Frontal cortex (tissue), 4 donors: Measurements from ENCODE around the gene PI16. TPM values are rescaled to one million over a fixed set of nuclear protein-coding genes. Genes with fewer than 3 reads are reported as not detected.

Experiments used
- DNase-seq, 2 donors: peaks; one replicate each; pipeline ENCODE4 v3.0.0; 2012; ENCODE audit warnings: low spot score in 2 of 2
- FAIRE-seq: peaks from 2 replicates; lab custom pipeline; 2012; peaks lifted over from hg19 to GRCh38; lab: Jason Lieb, UNC
- total RNA-seq: library from RNA; depleted of rRNA; stranded (reverse); fragments of >200 nt; gene quantifications from one replicate; pipeline ENCODE4 v1.2.3, GENCODE V29; 2014
- donor health status: control.
- donor health status: control.
- donor health status: control.

Gene PI16
- under 0.01 TPM for total RNA-seq

GRCh38 chr6:36954262-36954931 lies at the start of gene PI16:
PI16 (plus strand) TSS chr6:36954738; CDS start chr6:36954761, 23 bp downstream.
- no peak for DNase-seq
- FAIRE-seq = no peak

- FAIRE-seq (no peak), DNase-seq (no peak)
Measured at GRCh38 chr6:36904851-36905393, 49.6 kb upstream of the PI16 start.

DNA sequence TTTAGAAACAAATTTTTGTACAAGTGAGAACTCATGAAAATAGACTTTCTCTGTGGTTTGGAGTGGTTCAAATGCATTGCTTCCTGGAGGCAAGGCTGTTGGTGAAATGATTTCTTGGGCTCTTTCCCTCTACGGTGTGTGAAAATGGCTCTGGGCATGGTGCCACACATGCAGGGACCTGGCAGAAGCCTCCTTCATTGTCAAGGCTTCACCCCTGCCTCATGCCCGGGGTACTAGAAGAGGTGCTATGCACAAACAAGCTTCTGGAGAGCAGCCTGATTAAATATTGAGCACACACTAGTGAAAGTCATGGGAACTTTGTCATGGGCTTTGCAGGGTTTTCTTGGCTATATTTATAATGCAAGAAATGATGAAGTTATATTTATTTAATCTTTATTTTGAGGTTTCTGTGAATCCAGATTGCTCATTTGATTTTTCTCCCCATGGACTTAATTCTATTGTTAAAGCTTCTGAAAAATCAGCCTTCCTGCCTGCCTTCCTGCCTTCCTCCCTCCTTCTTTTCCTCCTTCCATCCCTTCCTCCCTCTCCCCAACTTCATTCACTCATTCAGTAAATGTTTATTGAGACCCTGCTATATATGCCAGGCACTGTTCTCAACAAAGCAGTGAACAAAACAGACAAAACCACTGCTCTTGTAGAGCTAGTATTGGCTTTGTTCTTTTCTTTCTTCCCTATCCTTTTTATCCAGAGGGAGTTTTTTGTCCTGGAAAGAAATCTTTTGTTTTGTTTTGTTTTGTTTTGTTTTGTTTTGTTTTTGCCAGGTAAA lies 47.8 kb upstream of the PI16 start:
- DNase-seq (peak in 1 of 2 donors; percentile 17), FAIRE-seq (no peak)

GRCh38 chr6:36907781-36908180 lies 46.8 kb upstream of the PI16 start:
- DNase-seq (peak in 1 of 2 donors; percentile 28), FAIRE-seq (no peak)

GRCh38 chr6:36908747-36909146 lies 45.8 kb upstream of the PI16 start:
- FAIRE-seq = no peak
- DNase-seq = no peak

DNA sequence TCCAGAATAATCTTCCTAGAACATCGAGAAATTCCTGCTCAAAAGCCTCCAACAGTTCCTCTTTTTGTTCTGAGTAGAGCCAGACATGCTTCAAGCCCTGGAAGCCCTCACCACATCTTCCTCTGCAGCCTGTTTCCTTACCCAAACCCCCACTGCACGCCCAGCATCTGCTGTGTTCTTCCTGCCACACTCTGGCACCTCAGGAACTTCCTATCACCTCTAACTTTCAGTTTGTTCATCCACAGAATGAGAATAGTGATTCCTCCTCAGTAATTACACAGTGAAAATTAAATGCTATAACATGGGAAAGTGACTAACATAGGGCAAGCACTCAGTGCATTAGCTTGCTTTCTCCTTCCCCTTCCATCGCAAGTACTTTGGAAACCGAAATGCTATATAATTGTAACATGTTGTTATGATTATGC lies 42.5 kb upstream of the PI16 start:
- no peak for FAIRE-seq
- DNase-seq = no peak

DNA sequence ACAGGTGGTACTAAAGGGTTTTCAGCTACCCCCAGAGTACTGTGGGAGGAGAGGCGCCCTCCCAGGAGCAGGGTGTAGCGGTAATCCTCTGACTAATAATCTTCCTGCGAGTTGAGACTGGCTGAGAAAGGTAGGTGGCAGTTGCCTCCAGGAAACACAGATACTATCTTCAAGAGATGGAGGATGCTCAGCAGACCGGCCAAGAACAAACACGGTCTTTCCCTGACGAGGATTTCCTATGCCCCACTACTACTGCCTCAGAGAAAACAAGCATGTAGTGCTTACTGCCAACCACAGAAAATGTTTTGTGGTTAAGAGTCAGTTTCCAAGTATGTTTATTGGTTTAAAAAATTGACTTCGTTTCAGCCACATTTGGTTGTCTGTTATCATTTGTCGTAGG lies 42.0 kb upstream of the PI16 start:
- FAIRE-seq = no peak
- peak in 1 of 2 donors; percentile 27 for DNase-seq

DNA sequence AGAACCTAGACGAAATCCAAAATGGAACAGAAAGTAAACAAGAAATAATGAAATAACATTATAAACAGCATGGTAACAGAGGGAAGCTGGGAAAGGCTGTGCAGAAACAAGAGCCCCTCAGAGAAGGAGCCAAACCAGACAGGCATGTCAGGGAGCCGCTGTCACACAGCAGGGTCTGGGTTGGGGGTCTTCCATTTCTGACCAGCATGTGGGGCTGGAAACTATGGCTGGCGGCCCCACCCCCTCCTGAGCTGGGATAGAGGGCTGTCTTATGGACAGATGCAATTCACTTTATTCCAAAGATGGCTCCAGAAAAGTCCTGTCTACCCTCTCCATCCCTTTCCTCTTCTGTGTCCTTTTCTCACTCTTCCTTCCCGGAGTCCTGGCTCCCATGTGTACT lies 41.5 kb upstream of the PI16 start:
- FAIRE-seq (no peak), DNase-seq (no peak)

GRCh38 chr6:36914227-36914794 lies 40.2 kb upstream of the PI16 start:
- DNase-seq (no peak), FAIRE-seq (no peak)

- DNase-seq (no peak), FAIRE-seq (no peak)
Measured at GRCh38 chr6:36915599-36915998, 38.9 kb upstream of the PI16 start.

- DNase-seq = no peak
- no peak for FAIRE-seq
Measured at GRCh38 chr6:36916126-36916525, 38.4 kb upstream of the PI16 start.

DNA sequence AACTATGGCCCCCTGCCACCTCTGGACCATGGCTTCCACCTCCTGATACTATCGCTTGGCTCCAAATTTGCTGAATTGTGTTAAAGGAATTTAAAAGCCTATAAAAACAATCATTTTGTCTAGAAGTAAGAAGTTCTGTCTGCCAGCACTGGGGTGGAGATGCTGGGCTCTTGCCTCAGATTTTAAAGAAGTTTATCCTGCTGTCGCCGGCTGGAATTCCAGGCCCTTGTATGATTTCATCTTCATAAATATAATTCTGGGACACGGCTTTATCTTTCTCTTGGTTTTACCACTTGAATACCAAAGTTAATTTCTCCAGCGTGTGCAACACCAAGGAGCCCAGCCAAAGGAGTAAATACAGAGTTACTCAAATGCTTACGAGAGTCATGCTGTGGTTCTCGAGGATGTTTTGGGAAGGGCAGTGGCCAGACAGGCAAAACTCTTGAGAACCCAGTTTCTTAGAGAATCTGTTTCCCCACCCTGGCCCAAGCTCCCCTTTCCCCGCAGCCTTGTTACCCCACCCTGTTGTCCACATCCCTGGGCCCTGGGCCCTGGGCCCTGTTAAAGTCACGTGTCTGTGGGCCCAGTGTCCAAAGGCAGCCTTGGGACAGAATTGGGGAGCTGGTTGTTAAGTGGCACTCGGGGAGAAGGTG lies 36.9 kb upstream of the PI16 start:
- no peak for FAIRE-seq
- no peak for DNase-seq

- no peak for DNase-seq
- no peak for FAIRE-seq
Measured at GRCh38 chr6:36920049-36920448, 34.5 kb upstream of the PI16 start.

DNA sequence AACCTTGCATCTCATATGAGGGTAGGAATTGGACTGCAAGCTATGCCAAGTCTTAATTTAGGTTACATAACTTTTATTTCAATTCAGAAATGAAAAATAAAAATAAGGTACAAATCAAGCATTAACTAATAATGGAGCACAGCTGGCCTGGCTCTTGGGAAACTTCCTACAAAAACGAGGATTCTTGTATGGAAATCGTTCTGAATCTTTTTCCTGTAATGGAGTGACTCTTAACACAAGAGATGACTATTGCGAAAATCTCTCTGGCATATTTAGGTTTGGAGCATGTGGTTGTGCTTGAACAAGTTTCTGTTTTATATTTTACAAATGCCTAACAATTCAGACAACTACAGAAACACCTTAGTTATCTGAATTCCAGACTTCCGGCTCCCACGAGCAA lies 34.0 kb upstream of the PI16 start:
- FAIRE-seq = no peak

DNA sequence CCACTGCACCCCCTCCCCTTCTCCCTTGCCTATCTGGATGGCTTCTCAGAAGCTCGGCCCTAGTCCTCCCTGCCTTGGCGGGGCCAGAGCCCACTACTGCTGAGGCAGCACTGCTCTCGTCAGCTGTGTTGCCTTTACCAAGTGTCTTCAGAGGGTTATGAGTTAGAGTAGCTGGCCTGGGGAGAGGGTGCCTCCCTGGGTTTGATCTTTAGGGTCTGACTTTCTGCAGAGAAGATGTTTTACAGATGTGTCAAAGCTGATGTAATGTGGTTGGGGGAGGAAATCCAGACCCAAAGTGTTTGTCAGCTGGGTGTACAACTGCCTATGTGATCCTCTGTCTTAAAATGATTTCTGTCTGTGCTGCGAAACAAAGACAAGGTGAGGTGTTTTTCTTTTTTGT lies 30.4 kb upstream of the PI16 start:
- DNase-seq (no peak), FAIRE-seq (no peak)

More for the DNA sequence above, 34.0 kb upstream of the PI16 start:
- DNase-seq = no peak

DNA sequence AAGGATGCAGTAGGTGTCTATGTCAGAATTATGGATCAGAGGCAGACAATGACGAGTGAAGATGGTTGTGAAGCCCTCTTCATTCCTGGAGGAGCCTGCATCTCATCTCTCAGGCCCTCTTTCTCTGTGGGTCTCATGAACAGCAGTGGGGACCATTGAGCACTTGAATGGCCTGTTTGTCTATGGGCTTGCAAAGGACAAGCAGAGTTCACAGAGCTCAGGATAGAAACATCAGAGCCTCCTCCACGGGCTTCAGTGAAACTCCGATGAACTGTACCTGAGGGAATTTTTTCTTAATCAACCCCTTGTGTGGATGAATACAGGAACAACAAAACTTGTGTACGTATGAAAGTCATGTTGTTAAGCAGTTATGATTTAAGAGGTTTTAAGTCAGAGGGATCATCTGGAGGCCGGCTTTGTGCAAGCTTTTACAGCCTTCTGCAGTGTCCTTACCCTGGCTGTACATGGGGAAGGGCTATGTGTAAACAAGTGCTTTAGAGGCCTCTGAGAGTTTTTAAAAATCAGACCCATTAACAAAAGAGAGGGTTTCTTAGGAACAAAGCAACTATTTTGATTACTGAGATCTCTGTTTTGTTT lies 29.7 kb upstream of the PI16 start:
- FAIRE-seq (no peak), DNase-seq (no peak)

GRCh38 chr6:36925809-36926208 lies 28.7 kb upstream of the PI16 start:
- FAIRE-seq = no peak
- no peak for DNase-seq

GRCh38 chr6:36926708-36927513 lies 27.6 kb upstream of the PI16 start:
- DNase-seq (no peak), FAIRE-seq (no peak)
